ENCODE results near the gene CDK5RAP3. TPM values are rescaled to one million over a fixed set of nuclear protein-coding genes. Genes with fewer than 3 reads are reported as not detected.

CDK5RAP3 gene
- total RNA-seq, 1 experiment from 2014 or later = 255 TPM

DNA sequence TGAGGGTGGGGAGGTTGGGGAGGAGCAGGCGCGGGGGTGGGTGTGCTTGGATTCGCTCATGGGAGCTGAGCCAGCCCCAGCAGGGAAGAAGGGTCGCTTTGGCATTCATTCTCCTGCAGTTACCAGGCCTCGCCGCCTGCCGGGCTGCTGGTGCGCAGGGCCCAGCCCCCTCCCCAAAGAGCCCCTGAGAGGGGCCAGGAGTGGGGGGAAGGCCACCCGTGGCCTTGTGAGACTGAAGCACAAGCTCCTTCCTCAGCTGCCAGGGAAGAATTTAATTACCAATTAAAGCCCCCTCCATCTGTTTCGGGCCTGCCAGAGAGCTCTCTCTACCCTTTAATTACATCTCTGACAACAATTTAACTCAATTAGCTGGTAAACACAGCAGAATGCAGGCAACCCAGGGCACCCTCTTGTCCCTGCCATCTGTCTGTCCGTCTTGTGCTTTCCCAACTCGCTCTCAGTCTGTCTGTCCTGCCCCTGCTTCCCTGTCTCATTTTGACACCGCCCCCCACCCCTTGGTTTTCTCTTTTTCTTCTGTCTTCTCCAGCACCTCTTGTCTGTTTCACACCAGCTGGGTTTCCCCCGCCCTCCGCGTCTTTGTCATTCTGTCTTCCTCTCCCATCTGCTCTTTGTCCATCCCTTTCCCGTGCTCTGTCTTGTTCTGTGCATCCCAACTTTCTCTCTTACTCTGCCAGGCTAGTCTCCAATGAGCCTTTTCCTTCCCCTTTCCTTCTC lies 32.7 kb downstream of the CDK5RAP3 start (continued):
- TF ChIP-seq REST (IDR thresholded peaks at IDR 0.05; ENCODE audit: low read depth) (no peak), CBX3 (IDR thresholded peaks at IDR 0.05; ENCODE audit: low read depth) (no peak), ELF1 (IDR thresholded peaks at IDR 0.05; ENCODE audit: borderline replicate concordance, low read depth) (no peak), TCF7L2 (IDR thresholded peaks at IDR 0.05; ENCODE audit: borderline replicate concordance, extremely low read depth, insufficient read depth, insufficient read length) (no peak), YY1 (IDR thresholded peaks at IDR 0.05; ENCODE audit: extremely low read depth, insufficient replicate concordance, low read depth, low read length) (no peak), ZNF274 (IDR thresholded peaks at IDR 0.05; ENCODE audit: low read depth, low read length) (no peak), SRF (IDR thresholded peaks at IDR 0.05; ENCODE audit: low read depth) (no peak)
- TF ChIP-seq, protein P1, sequence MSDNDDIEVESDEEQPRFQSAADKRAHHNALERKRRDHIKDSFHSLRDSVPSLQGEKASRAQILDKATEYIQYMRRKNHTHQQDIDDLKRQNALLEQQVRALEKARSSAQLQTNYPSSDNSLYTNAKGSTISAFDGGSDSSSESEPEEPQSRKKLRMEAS (IDR thresholded peaks at IDR 0.05) = no peak

GRCh38 chr17:48004983-48005382 lies 34.1 kb downstream of the CDK5RAP3 start:
- Histone ChIP-seq H4K20me1 (ENCODE audit: insufficient read depth) (no peaks in the 10 kb centered on the region), H3K9ac (ENCODE audit: low read length) (no peak overlapping the region), H3K27ac (ENCODE audit: low read depth, low read length) (no peak overlapping the region), H3K79me2 (ENCODE audit: insufficient read depth, low read length) (no peaks in the 10 kb centered on the region), H3K9me3 (ENCODE audit: control insufficient read depth in 1 of 2, insufficient read depth in 1 of 2, low read depth in 1 of 2, low read length in 2 of 2) (no peaks in the 10 kb centered on the region), H3K4me1 (ENCODE audit: control insufficient read depth in 1 of 2, insufficient read depth in 2 of 2, low read length in 2 of 2) (peaks cover 16 to 35% of the 10 kb centered on the region in 2 experiments), H3K36me3 (ENCODE audit: control insufficient read depth in 1 of 2, insufficient read depth in 2 of 2, low read length in 2 of 2) (no peaks in the 10 kb centered on the region), H3K27me3 (ENCODE audit: insufficient read depth, low read length) (no peaks in the 10 kb centered on the region), H2AFZ (ENCODE audit: low read depth, low read length, poor library complexity, severe bottlenecking) (peak overlapping the region; percentile 36), H3K4me3 (replicated peaks in 1 of 2; ENCODE audit: low read depth in 1 of 2, low read length in 2 of 2) (no peak overlapping the region), H3K9me2 (ENCODE audit: insufficient read depth) (no peaks in the 10 kb centered on the region), H3K4me2 (ENCODE audit: low read length) (no peak overlapping the region)
- RAD21 ChIA-PET (ENCODE audit: low non-redundant PET in 1 of 2, low total read pairs in 2 of 2, uncharacterized antibody in 2 of 2, unreplicated experiment in 2 of 2) = no interaction called here
- BruUV-seq (replicated peaks) = no TSS peak
- intact Hi-C loops (cut with micrococcal nuclease) = no loop called here
- CTCF ChIA-PET = interaction anchor here (1.3 kb wide), 1 partner anchor 34 kb away, joined by 5 read pairs; the partner anchor contains the start of gene CDK5RAP3
- POLR2A ChIA-PET = interaction anchor here (0.7 kb wide), 1 partner anchor 219 kb away, joined by 3 read pairs; no protein-coding TSS in a partner anchor
- TF ChIP-seq FOSL1 (IDR thresholded peaks at IDR 0.05; ENCODE audit: low read depth) = no peak
- no peak for TF ChIP-seq CEBPB (IDR thresholded peaks at IDR 0.05; ENCODE audit: low read depth)
- TF ChIP-seq, protein P1 (IDR thresholded peaks at IDR 0.05) = no peak
- ATAC-seq (no peak), DNase-seq (ENCODE audit: low read depth, low spot score) (no peak)

Data from HCT116 (cell line).